Sigmoid colon (tissue), 7 donors: ENCODE results near the gene PRKD2. TPM values are rescaled to one million over a fixed set of nuclear protein-coding genes. Genes with fewer than 3 reads are reported as not detected.
A peak's percentile ranks its signal among the peaks of the same experiment; 100 is the strongest.

Source experiments
- DNase-seq: peaks from one replicate; pipeline ENCODE4 v3.0.0-alpha.2; 2019
- H3K27ac ChIP-seq, 4 donors: fragments of 200-600 bp; sonication (generic); one replicate each; pipeline ENCODE4 v1.5.1; 2016 to 2019; ENCODE audit warnings: mild to moderate bottlenecking in 1 of 4
- H3K27me3 ChIP-seq, 3 donors: fragments of 200-600 bp; sonication (generic); one replicate each; pipeline ENCODE4 v1.5.1; 2019; ENCODE audit warnings: mild to moderate bottlenecking in 1 of 3
- H3K36me3 ChIP-seq, 4 donors: fragments of 200-600 bp; sonication (generic); one replicate each; pipeline ENCODE4 v1.5.1; 2016 to 2019
- H3K4me1 ChIP-seq, 4 donors: fragments of 200-600 bp; sonication (generic); one replicate each; pipeline ENCODE4 v1.5.1; 2017 to 2019
- H3K4me3 ChIP-seq, 4 donors: fragments of 200-600 bp; sonication (generic); one replicate each; pipeline ENCODE4 v1.5.1; 2017 to 2019; ENCODE audit warnings: mild to moderate bottlenecking in 2 of 4, moderate library complexity in 1 of 4
- H3K9me3 ChIP-seq, 4 donors: fragments of 200-600 bp in 3 of 4; sonication (generic) in 3 of 4; one replicate each; pipeline versions ENCODE4 v1.5.1 to v1.6.1; 2013 to 2019
- EP300 ChIP-seq, 4 donors: sonication (generic); formaldehyde crosslinking; IDR thresholded peaks; one replicate each; pipeline ENCODE4 v1.6.1; 2017; ENCODE audit warnings: antibody characterized with exemption in 4 of 4
- POLR2A ChIP-seq, 2 donors: fragments of 450-650 bp; IDR thresholded peaks; one replicate each; pipeline ENCODE4 v1.6.1; 2016; ENCODE audit warnings: antibody characterized with exemption in 2 of 2, mild to moderate bottlenecking in 2 of 2, moderate library complexity in 2 of 2
- POLR2AphosphoS5 ChIP-seq, 4 donors: sonication (generic); formaldehyde crosslinking; IDR thresholded peaks; one replicate each; pipeline ENCODE4 v1.6.1; 2017; ENCODE audit warnings: antibody characterized with exemption in 4 of 4
- WGBS, 2 donors: extraction: QIAGEN DNeasy Blood & Tissue Kit; methylation state at CpG; one replicate each; pipeline ENCODE4 v1.1.7; 2013; 5-methylcytosine and 5-hydroxymethylcytosine counted together
- intact Hi-C: fragments of 100-400 bp; cut with DNase I; formaldehyde crosslinking; loops from one replicate; pipeline ENCODE4 v1.15.1; 2023
- polyA plus RNA-seq, 3 donors: library from polyadenylated mRNA; stranded (reverse); fragments of 200-250 nt; gene quantifications; one replicate each; pipeline ENCODE4 v1.2.3, GENCODE V29; 2013
- total RNA-seq, 4 donors: library from RNA; depleted of rRNA; stranded (reverse); fragments of >200 nt; gene quantifications; one replicate each; pipeline ENCODE4 v1.1.0, GENCODE V29; 2016
- TF ChIP-seq, protein P1 (sequence below), 4 experiments: fragments of 450-650 bp in 3 of 4; fragments of 200-600 bp in 1 of 4; IDR thresholded peaks; one replicate each; pipeline ENCODE4 v1.5.1; 2016 to 2019; ENCODE audit warnings: antibody characterized with exemption in 4 of 4, mild to moderate bottlenecking in 3 of 4, moderate library complexity in 2 of 4
- donor health status: healthy with polysubstance abuse.
- donor health status: Bipolar disorder and iron deficiency.
- donor health status: healthy.

The PRKD2 gene
- total and polyA plus RNA-seq, 7 donors: 14.7 to 51.7 (median 18.6) TPM

DNA sequence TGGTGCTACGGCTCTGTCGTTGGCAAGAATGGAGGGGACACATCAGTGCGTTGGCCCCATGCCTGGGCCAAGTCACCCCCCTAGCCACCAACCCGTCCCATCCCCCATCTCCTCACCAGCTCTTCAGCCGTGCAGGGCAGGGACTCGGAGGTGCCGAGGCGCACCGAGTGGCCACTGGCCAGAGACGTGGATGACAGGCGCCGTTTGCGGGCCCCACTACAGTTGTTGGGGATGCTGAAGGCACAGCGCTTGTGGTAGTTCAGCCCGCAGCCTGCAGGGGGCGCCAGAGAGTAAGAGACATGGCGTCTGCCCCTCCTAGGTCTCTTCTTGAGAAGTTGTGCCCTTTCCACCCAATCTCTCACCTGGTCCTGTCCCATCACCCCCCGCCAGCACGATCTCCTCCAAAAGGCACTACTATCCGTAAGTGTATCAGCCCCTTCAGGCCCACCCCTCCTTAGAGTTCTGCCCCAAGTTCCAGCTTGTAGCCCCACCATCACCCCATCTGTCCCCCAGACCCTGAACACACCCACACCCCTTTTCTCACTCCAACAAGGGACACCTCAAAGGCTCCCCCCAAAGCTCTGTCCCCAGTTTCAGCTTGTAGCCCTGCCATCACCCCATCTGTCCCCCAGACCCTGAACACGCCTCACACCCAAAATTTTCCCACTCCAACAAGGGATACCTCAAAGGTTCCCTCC is 12.4 kb downstream of the PRKD2 start:
- Histone ChIP-seq H3K36me3 (peaks cover 1 to 82% (median 39%) of the 10 kb centered on the region in 4 donors), H3K4me3 (no peak overlapping the region), H3K27me3 (no peaks in the 10 kb centered on the region), H3K27ac (no peak overlapping the region), H3K9me3 (no peaks in the 10 kb centered on the region), H3K4me1 (no peaks in the 10 kb centered on the region)
- WGBS, 2 donors: 29 to 39% methylated on average over 21 of the region's 21 CpGs
- peak; percentile 85 for DNase-seq
- TF ChIP-seq EP300 (IDR thresholded peaks at IDR 0.05) (no peak), POLR2A (IDR thresholded peaks at IDR 0.05) (no peak), POLR2AphosphoS5 (IDR thresholded peaks at IDR 0.05) (no peak)
- TF ChIP-seq, protein P1, sequence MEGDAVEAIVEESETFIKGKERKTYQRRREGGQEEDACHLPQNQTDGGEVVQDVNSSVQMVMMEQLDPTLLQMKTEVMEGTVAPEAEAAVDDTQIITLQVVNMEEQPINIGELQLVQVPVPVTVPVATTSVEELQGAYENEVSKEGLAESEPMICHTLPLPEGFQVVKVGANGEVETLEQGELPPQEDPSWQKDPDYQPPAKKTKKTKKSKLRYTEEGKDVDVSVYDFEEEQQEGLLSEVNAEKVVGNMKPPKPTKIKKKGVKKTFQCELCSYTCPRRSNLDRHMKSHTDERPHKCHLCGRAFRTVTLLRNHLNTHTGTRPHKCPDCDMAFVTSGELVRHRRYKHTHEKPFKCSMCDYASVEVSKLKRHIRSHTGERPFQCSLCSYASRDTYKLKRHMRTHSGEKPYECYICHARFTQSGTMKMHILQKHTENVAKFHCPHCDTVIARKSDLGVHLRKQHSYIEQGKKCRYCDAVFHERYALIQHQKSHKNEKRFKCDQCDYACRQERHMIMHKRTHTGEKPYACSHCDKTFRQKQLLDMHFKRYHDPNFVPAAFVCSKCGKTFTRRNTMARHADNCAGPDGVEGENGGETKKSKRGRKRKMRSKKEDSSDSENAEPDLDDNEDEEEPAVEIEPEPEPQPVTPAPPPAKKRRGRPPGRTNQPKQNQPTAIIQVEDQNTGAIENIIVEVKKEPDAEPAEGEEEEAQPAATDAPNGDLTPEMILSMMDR (IDR thresholded peaks at IDR 0.05): peak; percentile 82 to 97 (median 90)
- intact Hi-C loops: loop anchor here (1.0 to 5.0 kb wide), 2 partner anchors 24 to 43 kb away; partner anchors contain the start of genes FKRP and STRN4

DNA sequence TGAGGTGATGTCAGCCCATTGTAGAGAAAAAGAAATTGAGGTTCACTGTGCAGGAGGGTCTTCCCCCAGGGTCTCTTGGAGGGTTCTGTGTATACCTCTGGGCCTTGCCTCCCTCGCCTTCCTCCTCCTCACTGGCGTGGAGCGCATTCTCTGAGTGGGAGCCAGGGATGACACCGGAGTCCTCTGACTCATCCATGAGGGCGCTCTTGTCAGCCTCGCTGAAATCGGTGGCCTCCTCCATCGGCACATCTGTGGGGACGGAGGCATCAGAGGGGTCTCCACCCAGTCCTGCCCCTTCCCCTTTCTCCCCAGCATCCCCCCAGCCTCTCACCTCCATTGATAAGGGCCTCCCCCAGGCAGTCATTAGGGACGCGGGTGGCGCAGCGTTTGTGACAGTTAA is 16.2 kb downstream of the PRKD2 start:
- H3K27ac ChIP-seq: no peak overlapping the region
- TF ChIP-seq EP300 (IDR thresholded peaks at IDR 0.05): no peak
- TF ChIP-seq, protein P1 (IDR thresholded peaks at IDR 0.05): no peak
- TF ChIP-seq POLR2AphosphoS5 (IDR thresholded peaks at IDR 0.05): no peak
- no peak for TF ChIP-seq POLR2A (IDR thresholded peaks at IDR 0.05)
- H3K36me3 ChIP-seq: peaks cover 9 to 80% (median 45%) of the 10 kb centered on the region in 4 donors
- WGBS, 2 donors: 92 to 94% methylated on average over 13 of the region's 13 CpGs
- no peak overlapping the region for H3K4me3 ChIP-seq
- H3K4me1 ChIP-seq: peaks cover 0 to 13% (median 6%) of the 10 kb centered on the region in 4 donors
- intact Hi-C loops: loop anchor here (5.0 kb wide), 1 partner anchor 47 kb away; the partner anchor contains the start of genes FKRP and STRN4
- H3K9me3 ChIP-seq: no peaks in the 10 kb centered on the region
- DNase-seq: no peak
- H3K27me3 ChIP-seq: no peaks in the 10 kb centered on the region

DNA sequence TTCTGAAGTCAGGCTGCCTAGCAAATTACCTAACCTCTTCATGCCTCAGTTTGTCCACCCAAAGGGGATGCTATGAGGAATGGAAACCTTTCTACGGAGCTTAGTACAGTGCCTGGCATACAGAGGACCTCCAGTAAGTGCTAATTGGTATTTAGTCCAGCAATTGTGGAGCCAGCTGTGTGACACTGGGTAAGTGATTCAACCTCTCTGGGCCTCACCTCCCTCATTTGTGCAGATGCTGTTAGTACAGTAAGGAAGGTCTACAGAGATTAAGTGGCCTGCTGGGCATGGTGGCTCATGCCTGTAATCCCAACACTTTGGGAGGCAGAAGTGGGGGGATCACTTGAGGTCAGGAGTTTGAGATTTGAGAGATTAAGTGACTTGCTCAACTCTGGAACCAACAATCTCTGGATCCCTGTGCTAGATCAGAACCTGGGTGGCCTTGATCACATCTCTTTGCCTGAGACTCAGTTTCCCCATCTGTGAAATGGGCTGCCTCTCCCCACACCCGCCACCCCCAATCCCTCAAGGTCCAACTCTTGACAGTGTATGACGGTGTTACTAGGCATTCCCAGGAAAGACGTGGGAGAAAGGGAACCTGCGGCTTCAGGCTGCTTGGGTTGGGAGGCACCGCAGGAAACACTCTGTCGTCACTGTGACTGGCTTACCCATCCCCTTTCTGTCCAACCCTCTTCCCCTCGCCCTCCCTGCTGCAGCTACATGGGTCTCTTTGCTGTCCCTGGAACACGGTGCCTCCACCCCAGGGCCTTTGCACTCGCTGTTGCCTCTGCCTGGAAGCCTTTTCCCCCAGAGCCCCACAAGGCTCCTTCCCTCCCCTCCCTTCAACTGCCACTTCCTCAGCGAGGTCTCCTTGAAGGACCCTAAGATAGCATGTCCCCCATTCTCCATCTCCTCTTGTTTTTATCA is 18.3 kb downstream of the PRKD2 start:
- Histone ChIP-seq H3K4me1 (peaks cover 0 to 13% (median 6%) of the 10 kb centered on the region in 4 donors), H3K27me3 (no peaks in the 10 kb centered on the region), H3K4me3 (no peak overlapping the region), H3K36me3 (peaks cover 15 to 92% (median 59%) of the 10 kb centered on the region in 4 donors), H3K27ac (no peak overlapping the region), H3K9me3 (no peaks in the 10 kb centered on the region)
- DNase-seq: no peak
- no peak for TF ChIP-seq POLR2AphosphoS5 (IDR thresholded peaks at IDR 0.05)
- TF ChIP-seq POLR2A (IDR thresholded peaks at IDR 0.05): no peak
- TF ChIP-seq EP300 (IDR thresholded peaks at IDR 0.05): no peak
- TF ChIP-seq, protein P1 (IDR thresholded peaks at IDR 0.05): no peak
- 95 to 98% methylated on average over 11 of the region's 11 CpGs for WGBS, 2 donors
- intact Hi-C loops: no loop called here

DNA sequence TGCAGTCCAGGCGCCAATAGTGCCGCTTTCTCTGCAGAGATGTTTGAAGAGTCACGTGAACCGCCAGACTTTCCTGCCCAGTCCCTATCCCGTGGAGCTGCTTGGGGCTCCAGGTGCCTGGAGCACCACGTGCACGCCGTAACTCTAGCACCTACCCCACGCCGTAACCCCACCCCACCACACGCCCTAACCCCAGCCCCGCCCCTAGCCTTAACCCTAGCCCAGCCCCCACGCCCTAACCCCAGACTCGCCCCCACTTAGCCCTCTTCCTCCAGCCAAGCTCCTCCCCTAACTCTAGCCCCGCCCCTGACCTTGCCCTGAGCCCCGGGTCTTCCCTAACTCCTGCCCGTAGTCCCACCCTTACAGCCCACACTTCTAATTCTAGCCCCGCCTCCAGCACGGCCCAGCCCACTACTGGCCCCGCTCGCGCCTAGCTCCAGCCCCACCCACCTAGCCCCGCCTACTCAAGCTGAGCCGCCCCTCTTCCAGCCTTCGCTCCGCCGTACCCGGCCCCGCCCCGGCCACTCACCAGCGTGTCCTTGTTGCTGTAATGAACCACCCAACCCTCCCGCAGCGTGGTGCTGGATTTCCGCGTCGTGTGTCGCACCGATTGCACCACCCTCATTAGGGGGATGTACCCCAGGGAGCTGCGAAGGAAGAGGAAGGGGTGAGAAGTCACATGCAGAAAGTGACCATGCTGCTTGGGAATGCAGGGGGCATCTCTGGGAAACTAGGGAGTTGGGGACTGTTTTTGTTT is 19.5 kb downstream of the PRKD2 start:
- TF ChIP-seq POLR2A (IDR thresholded peaks at IDR 0.05) (no peak), POLR2AphosphoS5 (IDR thresholded peaks at IDR 0.05) (no peak), EP300 (IDR thresholded peaks at IDR 0.05) (no peak)
- TF ChIP-seq, protein P1 (IDR thresholded peaks at IDR 0.05): no peak
- H3K4me3 ChIP-seq: peak overlapping the region; percentile 2 to 39 (median 28)
- peaks cover 26 to 92% (median 60%) of the 10 kb centered on the region in 4 donors for H3K36me3 ChIP-seq
- intact Hi-C loops: no loop called here
- 12 to 52% methylated on average over 39 of the region's 39 CpGs for WGBS, 2 donors
- peaks cover 0 to 13% (median 6%) of the 10 kb centered on the region in 4 donors for H3K4me1 ChIP-seq
- H3K27ac ChIP-seq: no peak overlapping the region
- no peaks in the 10 kb centered on the region for H3K27me3 ChIP-seq
- no peaks in the 10 kb centered on the region for H3K9me3 ChIP-seq
- DNase-seq: peak; percentile 94
